ENCODE data around the gene CC2D2B.

- TF ChIP-seq CTCF (IDR thresholded peaks at IDR 0.05; ENCODE audit: low read depth, low read length) = no peak
- TF ChIP-seq EZH2phosphoT487 (IDR thresholded peaks at IDR 0.05; ENCODE audit: low read depth) = no peak
These were observed 27.1 kb upstream of the CC2D2B start for GRCh38 chr10:95880704-95881103.

All from OCI-LY3 (cell line).